ENCODE results near the gene BOD1L1.

BOD1L1 gene

DNA sequence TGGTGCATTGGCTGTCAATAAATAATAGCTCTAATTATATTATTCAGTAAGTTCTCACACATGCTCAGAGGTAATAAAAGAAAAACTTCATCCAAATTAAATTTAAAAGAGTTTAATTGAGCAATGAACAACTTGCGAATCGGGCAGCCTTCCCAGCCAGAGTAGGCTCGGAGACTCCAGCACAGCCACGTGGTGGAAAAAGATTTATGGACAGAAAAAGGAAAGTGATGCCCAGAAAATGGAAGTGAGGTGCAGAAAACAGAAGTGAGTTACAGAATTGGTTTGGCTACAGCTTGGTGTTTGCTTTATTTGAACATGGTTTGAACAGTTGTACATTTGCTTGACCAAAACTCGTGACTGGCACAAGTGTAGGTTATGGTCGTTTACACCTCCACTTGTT, 13.6 kb upstream of the BOD1L1 start:
- no peak overlapping the region for H3K4me3 ChIP-seq (ENCODE audit: low read depth, low read length)
- TF ChIP-seq, protein P1, sequence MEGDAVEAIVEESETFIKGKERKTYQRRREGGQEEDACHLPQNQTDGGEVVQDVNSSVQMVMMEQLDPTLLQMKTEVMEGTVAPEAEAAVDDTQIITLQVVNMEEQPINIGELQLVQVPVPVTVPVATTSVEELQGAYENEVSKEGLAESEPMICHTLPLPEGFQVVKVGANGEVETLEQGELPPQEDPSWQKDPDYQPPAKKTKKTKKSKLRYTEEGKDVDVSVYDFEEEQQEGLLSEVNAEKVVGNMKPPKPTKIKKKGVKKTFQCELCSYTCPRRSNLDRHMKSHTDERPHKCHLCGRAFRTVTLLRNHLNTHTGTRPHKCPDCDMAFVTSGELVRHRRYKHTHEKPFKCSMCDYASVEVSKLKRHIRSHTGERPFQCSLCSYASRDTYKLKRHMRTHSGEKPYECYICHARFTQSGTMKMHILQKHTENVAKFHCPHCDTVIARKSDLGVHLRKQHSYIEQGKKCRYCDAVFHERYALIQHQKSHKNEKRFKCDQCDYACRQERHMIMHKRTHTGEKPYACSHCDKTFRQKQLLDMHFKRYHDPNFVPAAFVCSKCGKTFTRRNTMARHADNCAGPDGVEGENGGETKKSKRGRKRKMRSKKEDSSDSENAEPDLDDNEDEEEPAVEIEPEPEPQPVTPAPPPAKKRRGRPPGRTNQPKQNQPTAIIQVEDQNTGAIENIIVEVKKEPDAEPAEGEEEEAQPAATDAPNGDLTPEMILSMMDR (IDR thresholded peaks at IDR 0.05; ENCODE audit: low read depth, low read length) = no peak

DNA sequence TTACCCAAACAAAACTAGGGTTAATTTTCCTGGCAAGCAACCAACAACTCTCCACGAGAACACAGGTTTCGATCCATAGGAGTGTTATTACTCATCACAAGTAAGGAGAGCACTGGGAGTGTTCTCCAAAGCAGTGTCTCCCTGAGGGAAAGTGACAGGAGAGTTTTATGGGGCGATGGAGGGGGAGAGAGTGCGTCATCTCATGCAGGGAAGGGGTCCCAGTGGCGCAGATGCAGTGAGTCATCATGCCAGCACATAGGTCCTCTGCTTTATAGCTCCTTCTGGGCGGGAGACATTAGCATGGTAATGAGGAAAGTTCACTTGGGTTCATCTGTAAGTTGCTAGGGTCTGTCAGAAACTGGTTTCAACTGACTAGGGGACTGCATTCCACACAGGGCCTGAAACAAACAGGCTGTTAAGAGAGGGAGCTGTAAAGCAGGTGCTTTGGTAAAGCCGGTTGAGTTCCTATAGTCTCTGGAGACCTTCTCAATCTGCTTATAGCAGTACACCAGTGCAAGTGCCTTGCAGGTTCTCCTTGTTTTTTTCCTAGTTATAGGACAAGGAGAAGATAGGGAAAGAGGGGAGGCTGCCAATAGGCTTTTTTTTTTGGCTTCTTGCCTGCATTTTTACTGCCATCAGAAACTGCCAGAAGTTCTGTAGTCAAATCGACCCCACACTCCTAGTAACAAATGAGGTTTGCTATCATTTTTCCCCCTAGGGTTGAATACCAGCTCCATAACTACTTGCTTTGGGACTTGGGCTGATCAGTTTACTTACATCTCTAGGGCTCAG, 12.8 kb upstream of the BOD1L1 start:
- TF ChIP-seq, protein P1 (IDR thresholded peaks at IDR 0.05; ENCODE audit: low read depth, low read length) = no peak
- no peak overlapping the region for H3K4me3 ChIP-seq (ENCODE audit: low read depth, low read length)

DNA sequence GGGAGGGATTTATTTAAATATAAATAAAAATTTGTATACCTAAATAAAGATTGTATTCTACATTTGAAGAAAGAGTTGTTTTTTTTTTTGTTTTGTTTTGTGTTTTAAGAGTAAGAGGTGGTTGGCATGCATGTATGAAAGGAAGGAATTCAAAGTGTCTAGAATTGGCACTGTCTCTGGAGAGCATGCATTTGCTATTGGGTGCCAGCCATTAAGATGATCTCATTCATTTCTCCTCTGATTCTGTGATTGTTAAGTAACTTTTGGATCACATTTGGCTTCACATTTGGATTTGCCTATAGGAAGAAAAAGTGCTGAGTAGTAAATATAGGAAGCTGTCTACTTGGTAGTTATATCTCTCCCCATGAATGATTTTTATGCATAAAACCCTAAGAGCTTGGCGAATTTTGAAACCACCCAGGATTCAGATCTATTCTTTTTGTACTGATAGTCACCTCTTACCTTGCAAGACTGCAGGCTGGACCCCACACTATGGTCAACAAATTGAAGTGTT, 7.8 kb upstream of the BOD1L1 start:
- TF ChIP-seq, protein P1 (IDR thresholded peaks at IDR 0.05; ENCODE audit: low read depth, low read length) = no peak

DNA sequence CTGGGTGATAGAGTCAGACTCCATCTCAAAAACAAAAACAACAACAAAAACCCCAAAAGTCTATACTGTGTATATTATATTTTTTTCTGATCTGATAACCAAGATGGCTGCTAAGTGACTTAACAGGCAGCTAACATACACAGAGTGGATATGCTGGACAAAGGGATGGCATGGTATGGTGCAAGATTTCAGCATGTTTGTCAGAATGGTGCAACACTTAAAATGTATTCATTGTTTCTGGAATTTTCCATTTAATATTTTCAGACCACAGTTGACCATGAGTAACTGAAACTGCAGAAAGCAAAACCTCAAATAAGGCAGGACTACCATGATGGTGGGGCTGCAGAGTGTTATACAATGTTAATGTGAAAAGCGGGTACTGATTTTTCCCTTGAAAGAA, 6.1 kb upstream of the BOD1L1 start:
- TF ChIP-seq, protein P1 (IDR thresholded peaks at IDR 0.05; ENCODE audit: low read depth, low read length) = no peak
- no peak overlapping the region for H3K4me3 ChIP-seq (ENCODE audit: low read depth, low read length)

More for the DNA sequence above, 7.8 kb upstream of the BOD1L1 start:
- H3K4me3 ChIP-seq (ENCODE audit: low read depth, low read length) = no peak overlapping the region

DNA sequence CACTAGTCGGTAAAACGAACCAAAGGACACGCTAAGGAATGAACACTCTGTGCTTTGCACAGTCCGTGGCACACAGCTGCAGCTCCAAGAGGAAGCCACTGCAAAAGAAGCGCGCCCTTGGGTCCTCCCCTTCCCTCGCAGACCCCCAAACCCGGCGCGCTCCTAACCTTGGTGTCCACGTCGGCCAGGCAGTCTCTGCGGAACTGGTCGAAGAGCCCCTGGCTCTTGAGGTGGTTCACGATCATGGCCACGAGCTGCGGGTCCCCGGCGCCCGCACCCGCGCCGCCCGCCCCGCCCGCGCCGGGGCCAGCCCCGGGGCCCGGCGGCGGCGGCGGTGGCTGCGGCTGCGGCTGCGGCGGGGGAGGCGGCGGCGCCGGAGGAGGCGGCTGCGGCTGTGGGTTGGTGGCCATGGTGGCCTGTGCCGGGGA, 333 bp downstream of the BOD1L1 start:
- TF ChIP-seq, protein P1 (IDR thresholded peaks at IDR 0.05; ENCODE audit: low read depth, low read length) = no peak
- peak overlapping the region; percentile 99 for H3K4me3 ChIP-seq (ENCODE audit: low read depth, low read length)

DNA sequence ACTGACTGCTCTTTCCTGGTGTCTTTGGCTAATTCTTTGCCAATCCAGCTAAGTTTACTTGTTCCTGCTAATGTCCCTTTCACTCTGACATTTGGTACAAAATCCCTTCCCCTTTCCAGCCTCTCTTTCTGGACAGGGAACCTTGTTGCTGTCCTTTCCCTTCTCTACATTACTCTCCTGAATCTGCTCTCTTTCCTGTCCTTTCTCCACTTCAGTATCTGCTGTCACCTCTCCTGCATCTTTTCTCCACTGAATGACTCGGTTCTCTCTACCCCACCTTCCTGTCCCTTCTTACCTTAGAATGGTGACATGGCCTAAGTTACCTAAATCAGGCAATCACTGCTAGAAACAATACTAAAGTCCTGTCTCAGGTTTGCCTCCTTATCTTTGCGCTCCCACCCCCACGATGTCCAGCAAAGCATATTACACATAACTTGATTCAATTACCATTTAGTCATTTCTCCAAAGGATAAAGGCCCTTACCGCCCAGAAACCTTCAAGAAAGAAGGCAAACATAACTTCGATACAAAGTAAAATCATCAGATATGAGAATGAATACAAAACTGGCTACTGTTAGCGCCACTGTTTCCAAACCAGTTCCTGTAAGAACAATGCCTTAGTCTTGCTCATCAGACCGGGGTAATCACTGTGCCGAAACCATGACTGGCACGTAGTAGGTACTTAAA, 890 bp downstream of the BOD1L1 start:
- TF ChIP-seq, protein P1 (IDR thresholded peaks at IDR 0.05; ENCODE audit: low read depth, low read length) = no peak
- peak overlapping the region; percentile 99 for H3K4me3 ChIP-seq (ENCODE audit: low read depth, low read length)
